ENCODE measurements around the gene MEGF9. TPM values are rescaled to one million over a fixed set of nuclear protein-coding genes. Genes with fewer than 3 reads are reported as not detected.

Gene MEGF9
- total and polyA plus RNA-seq, 2 donors (not counting 3 experiments of a cell fraction or from before 2014, with no cell fraction given): 4.0 to 13.0 TPM

DNA sequence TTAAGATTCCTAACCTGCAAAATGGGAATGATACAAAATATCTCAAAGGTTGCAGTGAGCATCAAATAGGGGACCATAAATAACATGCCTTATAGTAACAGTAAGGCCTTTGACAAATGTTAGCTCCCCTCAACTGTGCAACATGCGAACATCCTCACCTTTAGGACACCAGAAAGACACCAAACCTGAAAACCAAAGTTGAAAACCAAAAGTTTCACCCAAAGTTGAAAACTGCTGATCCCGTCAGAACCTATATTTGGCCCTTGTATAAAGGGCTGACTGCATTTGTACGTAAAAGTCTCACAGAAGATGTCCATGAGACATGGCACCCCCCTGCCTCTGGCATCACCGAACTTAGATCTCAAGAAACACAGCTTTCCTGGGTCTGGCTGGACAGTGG lies 146.4 kb downstream of the MEGF9 start:
- no TSS peak for BruUV-seq (replicated peaks)

More for the DNA sequence above, 146.4 kb downstream of the MEGF9 start:
- dilution Hi-C loops (cut with MboI; ENCODE audit: extremely low pct_ligation_motif_present, low sequenced_read_pairs): no loop called here
- Histone ChIP-seq H3K9ac (replicated peaks; ENCODE audit: extremely low read depth, insufficient read depth, low read length) (no peak overlapping the region), H3K27ac (ENCODE audit: insufficient read depth, low read depth, low read length) (no peak overlapping the region), H2AFZ (ENCODE audit: low read depth, low read length) (no peak overlapping the region), H3K4me1 (ENCODE audit: control insufficient read depth, extremely low read depth, insufficient read depth, low read length) (no peaks in the 10 kb centered on the region), H3K4me2 (ENCODE audit: insufficient read depth, low read length) (no peak overlapping the region), H4K20me1 (replicated peaks; ENCODE audit: control insufficient read depth, extremely low read depth, insufficient read depth, low read length) (no peaks in the 10 kb centered on the region), H3K27me3 (ENCODE audit: control insufficient read depth in 2 of 2, insufficient read depth in 2 of 2, low read length in 2 of 2) (no peaks in the 10 kb centered on the region), H3K4me3 (replicated peaks in 1 of 3; ENCODE audit: insufficient read depth in 1 of 3, low read depth in 1 of 3, low read length in 3 of 3) (no peak overlapping the region), H3K36me3 (ENCODE audit: control insufficient read depth in 2 of 2, extremely low read depth in 1 of 2, insufficient read depth in 2 of 2, low read length in 2 of 2) (peaks cover 11 to 14% of the 10 kb centered on the region in 2 experiments), H3K9me3 (replicated peaks; ENCODE audit: control insufficient read depth, insufficient read depth, low read length) (no peaks in the 10 kb centered on the region), H3K79me2 (ENCODE audit: control insufficient read depth, insufficient read depth, low read length) (peaks cover 14% of the 10 kb centered on the region), H3K9me1 (replicated peaks; ENCODE audit: control insufficient read depth, extremely low read depth, insufficient read depth, low read length) (no peaks in the 10 kb centered on the region)
- FAIRE-seq (no peak), DNase-seq (ENCODE audit: low read depth, low spot score) (no peak)
- TF ChIP-seq FOS (IDR thresholded peaks at IDR 0.05; ENCODE audit: borderline replicate concordance, insufficient read depth, low read length): no peak
- TF ChIP-seq MYC (IDR thresholded peaks at IDR 0.05; ENCODE audit: low read depth, low read length): no peak
- no peak for TF ChIP-seq EZH2 (IDR thresholded peaks at IDR 0.05; ENCODE audit: borderline replicate concordance, low read depth, low read length, severe bottlenecking)
- TF ChIP-seq, protein P1, sequence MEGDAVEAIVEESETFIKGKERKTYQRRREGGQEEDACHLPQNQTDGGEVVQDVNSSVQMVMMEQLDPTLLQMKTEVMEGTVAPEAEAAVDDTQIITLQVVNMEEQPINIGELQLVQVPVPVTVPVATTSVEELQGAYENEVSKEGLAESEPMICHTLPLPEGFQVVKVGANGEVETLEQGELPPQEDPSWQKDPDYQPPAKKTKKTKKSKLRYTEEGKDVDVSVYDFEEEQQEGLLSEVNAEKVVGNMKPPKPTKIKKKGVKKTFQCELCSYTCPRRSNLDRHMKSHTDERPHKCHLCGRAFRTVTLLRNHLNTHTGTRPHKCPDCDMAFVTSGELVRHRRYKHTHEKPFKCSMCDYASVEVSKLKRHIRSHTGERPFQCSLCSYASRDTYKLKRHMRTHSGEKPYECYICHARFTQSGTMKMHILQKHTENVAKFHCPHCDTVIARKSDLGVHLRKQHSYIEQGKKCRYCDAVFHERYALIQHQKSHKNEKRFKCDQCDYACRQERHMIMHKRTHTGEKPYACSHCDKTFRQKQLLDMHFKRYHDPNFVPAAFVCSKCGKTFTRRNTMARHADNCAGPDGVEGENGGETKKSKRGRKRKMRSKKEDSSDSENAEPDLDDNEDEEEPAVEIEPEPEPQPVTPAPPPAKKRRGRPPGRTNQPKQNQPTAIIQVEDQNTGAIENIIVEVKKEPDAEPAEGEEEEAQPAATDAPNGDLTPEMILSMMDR (IDR thresholded peaks at IDR 0.05; ENCODE audit: extremely low read depth in 1 of 2, insufficient read depth in 1 of 2, low read depth in 1 of 2, low read length in 2 of 2): no peak
- TF ChIP-seq JUN (IDR thresholded peaks at IDR 0.05; ENCODE audit: borderline replicate concordance, insufficient read depth, insufficient read length, low read depth): no peak
- TF ChIP-seq, protein P2, sequence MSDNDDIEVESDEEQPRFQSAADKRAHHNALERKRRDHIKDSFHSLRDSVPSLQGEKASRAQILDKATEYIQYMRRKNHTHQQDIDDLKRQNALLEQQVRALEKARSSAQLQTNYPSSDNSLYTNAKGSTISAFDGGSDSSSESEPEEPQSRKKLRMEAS (IDR thresholded peaks at IDR 0.05; ENCODE audit: insufficient read depth, insufficient read length): no peak
- TF ChIP-seq POLR2A (IDR thresholded peaks at IDR 0.05; ENCODE audit: low read depth, low read length): no peak
- no peak for TF ChIP-seq GATA2 (IDR thresholded peaks at IDR 0.05; ENCODE audit: insufficient read depth, insufficient read length, low read depth, low read length)
- ChIA-PET POLR2A (no interaction called here), CTCF (no interaction called here)
- intact Hi-C loops (cut with micrococcal nuclease): no loop called here
